WTC11 (cell line): ENCODE results near the gene NEURL1B. TPM values are rescaled to one million over a fixed set of nuclear protein-coding genes. Genes with fewer than 3 reads are reported as not detected.

ENCODE experiments used
- CREM ChIP-seq: sonication (generic); formaldehyde crosslinking; IDR thresholded peaks from 2 replicates; pipeline ENCODE4 v1.8.1; 2022; ENCODE audit warnings: mild to moderate bottlenecking, missing genetic modification reagents, moderate library complexity
- E2F4 ChIP-seq: sonication (generic); formaldehyde crosslinking; IDR thresholded peaks from 2 replicates; pipeline ENCODE4 v1.8.1; 2022; ENCODE audit warnings: low read depth, mild to moderate bottlenecking, moderate library complexity, missing genetic modification reagents, borderline replicate concordance
- ETV6 ChIP-seq: sonication (generic); formaldehyde crosslinking; IDR thresholded peaks from 2 replicates; pipeline ENCODE4 v1.8.1; 2022; ENCODE audit warnings: mild to moderate bottlenecking, missing genetic modification reagents
- FOXK1 ChIP-seq: sonication (generic); formaldehyde crosslinking; IDR thresholded peaks from 2 replicates; pipeline ENCODE4 v1.8.0; 2022; ENCODE audit warnings: mild to moderate bottlenecking, moderate library complexity, missing genetic modification reagents
- IRF1 ChIP-seq: sonication (generic); formaldehyde crosslinking; IDR thresholded peaks from 2 replicates; pipeline ENCODE4 v1.8.0; 2023; ENCODE audit warnings: missing genetic modification reagents
- TCF7 ChIP-seq: sonication (generic); formaldehyde crosslinking; IDR thresholded peaks from 2 replicates; pipeline ENCODE4 v1.8.0; 2022; ENCODE audit warnings: mild to moderate bottlenecking, low read depth, missing genetic modification reagents, moderate library complexity
- TP53 ChIP-seq: sonication (generic); formaldehyde crosslinking; IDR thresholded peaks from 2 replicates; pipeline ENCODE4 v1.8.1; 2023; ENCODE audit warnings: mild to moderate bottlenecking, missing genetic modification reagents
- USF1 ChIP-seq: sonication (generic); formaldehyde crosslinking; IDR thresholded peaks from 2 replicates; pipeline ENCODE4 v1.8.0; 2022; ENCODE audit warnings: mild to moderate bottlenecking, missing genetic modification reagents
- ZMAT4 ChIP-seq: fragments of 250-450 bp; sonication (Bioruptor Pico); IDR thresholded peaks from 2 replicates; pipeline ENCODE4 v1.9.0; 2021; ENCODE audit warnings: mild to moderate bottlenecking
- ZNF263 ChIP-seq: sonication (generic); formaldehyde crosslinking; IDR thresholded peaks from 2 replicates; pipeline ENCODE4 v1.8.1; 2022; ENCODE audit warnings: low read depth, mild to moderate bottlenecking, moderate library complexity, missing genetic modification reagents
- ZNF512 ChIP-seq: sonication (generic); formaldehyde crosslinking; IDR thresholded peaks from 2 replicates; pipeline ENCODE4 v1.8.1; 2022; ENCODE audit warnings: missing genetic modification reagents, borderline replicate concordance
- total RNA-seq: library from RNA; stranded (reverse); gene quantifications from 3 replicates; pipeline ENCODE4 v1.2.3, GENCODE V29; 2021
- TF ChIP-seq, protein P1 (sequence below): sonication (generic); formaldehyde crosslinking; IDR thresholded peaks from 2 replicates; pipeline ENCODE4 v1.8.0; 2022; ENCODE audit warnings: mild to moderate bottlenecking, missing genetic modification reagents
- TF ChIP-seq, protein P2 (sequence below): sonication (generic); formaldehyde crosslinking; IDR thresholded peaks from 2 replicates; pipeline ENCODE4 v1.8.1; 2023; ENCODE audit warnings: mild to moderate bottlenecking, missing genetic modification reagents
- TF ChIP-seq, protein P3 (sequence below): sonication (generic); formaldehyde crosslinking; IDR thresholded peaks from 2 replicates; pipeline ENCODE4 v1.8.0; 2023; ENCODE audit warnings: missing genetic modification reagents, mild to moderate bottlenecking, borderline replicate concordance

The NEURL1B gene
- total RNA-seq, 1 experiment from 2014 or later = 9.8 TPM

DNA sequence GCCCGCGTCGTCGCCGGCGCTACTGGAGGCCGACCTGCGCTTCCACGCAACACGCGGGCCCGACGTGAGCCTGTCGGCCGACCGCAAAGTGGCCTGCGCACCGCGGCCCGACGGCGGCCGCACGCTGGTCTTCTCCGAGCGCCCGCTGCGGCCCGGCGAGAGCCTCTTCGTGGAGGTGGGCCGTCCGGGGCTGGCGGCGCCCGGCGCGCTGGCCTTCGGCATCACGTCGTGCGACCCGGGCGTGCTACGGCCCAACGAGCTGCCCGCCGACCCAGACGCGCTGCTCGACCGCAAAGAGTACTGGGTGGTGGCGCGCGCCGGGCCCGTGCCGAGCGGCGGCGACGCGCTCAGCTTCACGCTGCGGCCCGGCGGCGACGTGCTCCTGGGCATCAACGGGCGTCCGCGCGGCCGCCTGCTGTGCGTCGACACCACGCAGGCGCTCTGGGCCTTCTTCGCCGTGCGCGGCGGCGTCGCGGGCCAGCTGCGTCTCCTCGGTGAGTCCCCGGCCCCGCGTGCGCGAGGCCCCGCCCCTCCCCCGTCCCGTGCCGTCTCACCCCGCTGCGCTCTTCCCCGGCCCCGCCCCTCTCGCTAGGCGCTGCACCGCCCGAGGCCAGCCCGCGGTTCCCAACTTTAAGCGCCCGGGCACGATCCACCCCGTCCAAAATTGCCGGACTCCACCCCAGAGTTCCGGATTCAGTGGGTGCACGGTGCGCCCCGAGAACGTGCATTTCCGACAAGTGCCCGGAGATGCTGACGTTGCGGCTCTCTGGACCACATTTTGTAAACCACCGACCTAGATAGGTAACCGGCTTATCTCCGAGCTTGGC is 42.8 kb downstream of the NEURL1B start (continued):
- TF ChIP-seq TCF7 (CRISPR knock-in tag) = peak; percentile 35; the same call in 1 of the 2 replicates
- TF ChIP-seq, protein P1, sequence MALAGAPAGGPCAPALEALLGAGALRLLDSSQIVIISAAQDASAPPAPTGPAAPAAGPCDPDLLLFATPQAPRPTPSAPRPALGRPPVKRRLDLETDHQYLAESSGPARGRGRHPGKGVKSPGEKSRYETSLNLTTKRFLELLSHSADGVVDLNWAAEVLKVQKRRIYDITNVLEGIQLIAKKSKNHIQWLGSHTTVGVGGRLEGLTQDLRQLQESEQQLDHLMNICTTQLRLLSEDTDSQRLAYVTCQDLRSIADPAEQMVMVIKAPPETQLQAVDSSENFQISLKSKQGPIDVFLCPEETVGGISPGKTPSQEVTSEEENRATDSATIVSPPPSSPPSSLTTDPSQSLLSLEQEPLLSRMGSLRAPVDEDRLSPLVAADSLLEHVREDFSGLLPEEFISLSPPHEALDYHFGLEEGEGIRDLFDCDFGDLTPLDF (CRISPR knock-in tag) = no peak
- TF ChIP-seq CREM (CRISPR knock-in tag) = peak; percentile 69; the same call in 1 of the 2 replicates
- 0 out of 2 replicates have a peak, but pooled peaks have one; percentile 53 for TF ChIP-seq ZNF263 (CRISPR knock-in tag)
- TF ChIP-seq ZNF512 (CRISPR knock-in tag) = no peak
- TF ChIP-seq, protein P2, sequence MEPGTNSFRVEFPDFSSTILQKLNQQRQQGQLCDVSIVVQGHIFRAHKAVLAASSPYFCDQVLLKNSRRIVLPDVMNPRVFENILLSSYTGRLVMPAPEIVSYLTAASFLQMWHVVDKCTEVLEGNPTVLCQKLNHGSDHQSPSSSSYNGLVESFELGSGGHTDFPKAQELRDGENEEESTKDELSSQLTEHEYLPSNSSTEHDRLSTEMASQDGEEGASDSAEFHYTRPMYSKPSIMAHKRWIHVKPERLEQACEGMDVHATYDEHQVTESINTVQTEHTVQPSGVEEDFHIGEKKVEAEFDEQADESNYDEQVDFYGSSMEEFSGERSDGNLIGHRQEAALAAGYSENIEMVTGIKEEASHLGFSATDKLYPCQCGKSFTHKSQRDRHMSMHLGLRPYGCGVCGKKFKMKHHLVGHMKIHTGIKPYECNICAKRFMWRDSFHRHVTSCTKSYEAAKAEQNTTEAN (CRISPR knock-in tag) = 0 out of 2 replicates have a peak, but pooled peaks have one; percentile 23
- no peak for TF ChIP-seq ZMAT4 (CRISPR knock-in tag)
- TF ChIP-seq, protein P3, sequence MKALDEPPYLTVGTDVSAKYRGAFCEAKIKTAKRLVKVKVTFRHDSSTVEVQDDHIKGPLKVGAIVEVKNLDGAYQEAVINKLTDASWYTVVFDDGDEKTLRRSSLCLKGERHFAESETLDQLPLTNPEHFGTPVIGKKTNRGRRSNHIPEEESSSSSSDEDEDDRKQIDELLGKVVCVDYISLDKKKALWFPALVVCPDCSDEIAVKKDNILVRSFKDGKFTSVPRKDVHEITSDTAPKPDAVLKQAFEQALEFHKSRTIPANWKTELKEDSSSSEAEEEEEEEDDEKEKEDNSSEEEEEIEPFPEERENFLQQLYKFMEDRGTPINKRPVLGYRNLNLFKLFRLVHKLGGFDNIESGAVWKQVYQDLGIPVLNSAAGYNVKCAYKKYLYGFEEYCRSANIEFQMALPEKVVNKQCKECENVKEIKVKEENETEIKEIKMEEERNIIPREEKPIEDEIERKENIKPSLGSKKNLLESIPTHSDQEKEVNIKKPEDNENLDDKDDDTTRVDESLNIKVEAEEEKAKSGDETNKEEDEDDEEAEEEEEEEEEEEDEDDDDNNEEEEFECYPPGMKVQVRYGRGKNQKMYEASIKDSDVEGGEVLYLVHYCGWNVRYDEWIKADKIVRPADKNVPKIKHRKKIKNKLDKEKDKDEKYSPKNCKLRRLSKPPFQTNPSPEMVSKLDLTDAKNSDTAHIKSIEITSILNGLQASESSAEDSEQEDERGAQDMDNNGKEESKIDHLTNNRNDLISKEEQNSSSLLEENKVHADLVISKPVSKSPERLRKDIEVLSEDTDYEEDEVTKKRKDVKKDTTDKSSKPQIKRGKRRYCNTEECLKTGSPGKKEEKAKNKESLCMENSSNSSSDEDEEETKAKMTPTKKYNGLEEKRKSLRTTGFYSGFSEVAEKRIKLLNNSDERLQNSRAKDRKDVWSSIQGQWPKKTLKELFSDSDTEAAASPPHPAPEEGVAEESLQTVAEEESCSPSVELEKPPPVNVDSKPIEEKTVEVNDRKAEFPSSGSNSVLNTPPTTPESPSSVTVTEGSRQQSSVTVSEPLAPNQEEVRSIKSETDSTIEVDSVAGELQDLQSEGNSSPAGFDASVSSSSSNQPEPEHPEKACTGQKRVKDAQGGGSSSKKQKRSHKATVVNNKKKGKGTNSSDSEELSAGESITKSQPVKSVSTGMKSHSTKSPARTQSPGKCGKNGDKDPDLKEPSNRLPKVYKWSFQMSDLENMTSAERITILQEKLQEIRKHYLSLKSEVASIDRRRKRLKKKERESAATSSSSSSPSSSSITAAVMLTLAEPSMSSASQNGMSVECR (CRISPR knock-in tag) = peak; percentile 66; the same call in 1 of the 2 replicates
- peak; percentile 93 for TF ChIP-seq TP53 (CRISPR knock-in tag)
- 0 out of 2 replicates have a peak, but pooled peaks have one; percentile 53 for TF ChIP-seq E2F4 (CRISPR knock-in tag)
- TF ChIP-seq IRF1 = peak; percentile 3; the same call in 1 of the 2 replicates
- TF ChIP-seq USF1 (CRISPR knock-in tag) = peak; percentile 39; the same call in 1 of the 2 replicates
- TF ChIP-seq FOXK1 (CRISPR knock-in tag) = peak; percentile 56; the same call in 1 of the 2 replicates
- peak; percentile 68; the same call in 1 of the 2 replicates for TF ChIP-seq ETV6 (CRISPR knock-in tag)
